ENCODE measurements around the gene PIM1. TPM values are rescaled to one million over a fixed set of nuclear protein-coding genes. Genes with fewer than 3 reads are reported as not detected.

The PIM1 gene
- total and polyA plus RNA-seq, 9 of the 15 experiments (the other 6 are each of a cell fraction or from before 2014, with no cell fraction given): 19.0 to 789 (median 212) TPM

- TF ChIP-seq E4F1 (CRISPR knock-in tag; IDR thresholded peaks at IDR 0.05; ENCODE audit: borderline replicate concordance) (no peak), MEIS2 (IDR thresholded peaks at IDR 0.05; ENCODE audit: partially characterized antibody) (no peak), PTRF (tag; IDR thresholded peaks at IDR 0.05) (no peak), CREB5 (CRISPR knock-in tag; IDR thresholded peaks at IDR 0.05) (0 out of 2 replicates have a peak, but pooled peaks have one; percentile 53), NR2C1 (IDR thresholded peaks at IDR 0.05) (no peak), NR2C1 (tag; IDR thresholded peaks at IDR 0.05) (peak; percentile 37; the same call in 1 of the 2 replicates), HNRNPUL1 (IDR thresholded peaks at IDR 0.05; ENCODE audit: low read length) (no peak), ZNF280A (IDR thresholded peaks at IDR 0.05; ENCODE audit: low read depth, partially characterized antibody) (no peak), ARID3B (CRISPR knock-in tag; IDR thresholded peaks at IDR 0.05; ENCODE audit: borderline replicate concordance) (no peak), ZNF324 (CRISPR knock-in tag; IDR thresholded peaks at IDR 0.05) (no peak), NFRKB (IDR thresholded peaks at IDR 0.05; ENCODE audit: low read depth) (peak; percentile 87), HNRNPLL (IDR thresholded peaks at IDR 0.05; ENCODE audit: low read depth, low read length, poor library complexity, severe bottlenecking) (no peak), KLF10 (CRISPR knock-in tag; IDR thresholded peaks at IDR 0.05) (no peak), TEAD4 (IDR thresholded peaks at IDR 0.05; ENCODE audit: low read length) (no peak), TEAD4 (CRISPR knock-in tag; IDR thresholded peaks at IDR 0.05; ENCODE audit: borderline replicate concordance) (no peak), PHB2 (IDR thresholded peaks at IDR 0.05; ENCODE audit: low read depth) (no peak), TAL1 (IDR thresholded peaks at IDR 0.05) (no peak), PURB (CRISPR knock-in tag; IDR thresholded peaks at IDR 0.05; ENCODE audit: low read depth) (no peak), ZNF133 (CRISPR knock-in tag; IDR thresholded peaks at IDR 0.05) (0 out of 2 replicates have a peak, but pooled peaks have one; percentile 5), ZBTB26 (CRISPR knock-in tag; IDR thresholded peaks at IDR 0.05) (no peak)
Measured at GRCh38 chr6:37187321-37188022, 17.5 kb downstream of the PIM1 start (continued).
